Suppressor macrophage (primary cell): ENCODE measurements around the gene SEC24A.
"Not testable (repeated sequence)": the region's sequence is repeated elsewhere in the genome, so short reads cannot be mapped to it uniquely, and the experiment has no call there.

Experiments used
- DNase-seq, 4 experiments: peaks; one replicate each; pipeline ENCODE4 v3.0.0-alpha.2; 2020 to 2022

The SEC24A gene

GRCh38 chr5:134650660-134651059 lies 2.1 kb downstream of the SEC24A start:
- DNase-seq, result peak in 1 of 4 experiments; percentile 4

DNA sequence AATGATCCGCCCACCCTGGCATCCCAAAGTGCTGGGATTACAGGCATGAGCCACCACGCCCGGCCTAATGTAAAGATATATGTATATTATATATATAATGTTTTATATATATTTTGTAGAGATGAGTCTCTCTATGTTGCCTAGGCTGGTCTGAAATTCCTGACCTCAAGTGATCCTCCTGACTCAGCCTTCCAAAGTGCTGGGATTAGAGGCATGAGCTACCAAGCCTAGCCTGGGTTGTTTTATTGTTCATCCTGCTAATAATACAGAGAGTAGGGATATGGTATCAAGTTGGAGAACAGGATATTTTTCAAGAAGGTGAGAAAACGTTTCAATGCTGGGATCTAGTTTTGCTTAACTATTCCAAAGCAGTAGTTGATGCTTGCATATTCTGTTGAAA lies 2.9 kb downstream of the SEC24A start:
- no peak for DNase-seq

GRCh38 chr5:134656690-134657089 lies 8.1 kb downstream of the SEC24A start:
- no peak for DNase-seq

GRCh38 chr5:134659456-134659855 lies 10.9 kb downstream of the SEC24A start:
- DNase-seq, result no peak

GRCh38 chr5:134659922-134660321 lies 11.3 kb downstream of the SEC24A start:
- no peak for DNase-seq

DNA sequence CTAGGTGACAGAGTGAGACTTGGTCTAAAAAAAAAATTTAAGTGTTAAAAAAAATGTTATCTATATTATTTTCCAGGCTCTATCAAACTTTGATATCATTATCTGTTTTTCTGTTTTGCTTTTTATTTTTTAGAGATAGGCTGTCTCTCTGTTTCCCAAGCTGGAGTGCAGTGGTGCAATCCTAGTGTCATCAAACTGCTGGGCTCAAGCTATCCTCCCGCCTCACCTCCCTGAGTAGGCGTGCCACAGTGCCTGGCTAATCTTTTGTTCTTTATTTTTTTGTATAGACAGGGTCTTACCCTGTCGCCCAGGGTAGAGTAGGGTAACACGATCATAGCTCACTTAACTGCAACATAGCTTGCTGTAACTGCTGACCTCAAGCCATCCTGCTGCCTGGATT lies 14.4 kb downstream of the SEC24A start:
- no peak for DNase-seq

GRCh38 chr5:134664448-134664847 lies 15.9 kb downstream of the SEC24A start:
- no peak for DNase-seq

DNA sequence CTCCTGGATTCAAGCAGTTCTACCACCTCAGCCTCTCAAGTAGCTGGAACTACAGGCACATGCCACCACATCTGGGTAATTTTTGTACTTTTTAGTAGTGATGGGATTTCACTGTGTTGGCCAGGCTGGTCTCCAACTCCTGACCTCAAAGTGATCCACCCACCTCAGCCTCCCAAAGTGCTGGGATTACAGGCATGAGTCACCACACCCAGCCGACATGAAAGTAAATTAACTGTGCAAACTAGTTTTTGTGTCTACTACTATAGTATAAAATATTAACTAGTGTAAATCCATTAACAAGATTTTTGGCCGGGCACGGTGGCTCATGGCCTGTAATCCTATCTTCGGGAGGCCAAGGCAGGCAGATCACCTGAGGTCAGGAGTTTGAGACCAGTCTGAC lies 25.0 kb downstream of the SEC24A start:
- not testable (repeated sequence) for DNase-seq

DNA sequence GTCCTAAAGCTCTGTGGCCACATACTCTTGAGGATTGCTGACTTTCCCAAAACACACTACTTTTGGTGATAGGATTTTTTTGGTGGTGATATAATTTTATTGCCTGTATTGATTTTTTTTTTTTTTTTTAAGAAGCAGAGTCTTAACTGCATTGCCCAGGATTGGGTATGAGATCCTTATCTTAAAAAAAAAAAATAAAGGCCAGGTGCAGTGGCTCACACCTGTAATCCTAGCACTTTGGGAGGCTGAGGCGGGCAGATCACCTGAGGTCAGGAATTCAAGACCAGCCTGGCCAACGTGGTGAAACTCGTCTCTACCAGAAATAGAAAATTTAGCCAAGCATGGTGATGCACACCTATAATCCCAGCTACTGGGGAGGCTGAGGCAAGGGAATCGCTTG lies 28.8 kb downstream of the SEC24A start:
- not testable (repeated sequence) for DNase-seq

- not testable (repeated sequence) for DNase-seq
Measured at GRCh38 chr5:134690144-134690543, 41.6 kb downstream of the SEC24A start.

GRCh38 chr5:134692722-134693121 lies 44.1 kb downstream of the SEC24A start:
- no peak for DNase-seq

DNA sequence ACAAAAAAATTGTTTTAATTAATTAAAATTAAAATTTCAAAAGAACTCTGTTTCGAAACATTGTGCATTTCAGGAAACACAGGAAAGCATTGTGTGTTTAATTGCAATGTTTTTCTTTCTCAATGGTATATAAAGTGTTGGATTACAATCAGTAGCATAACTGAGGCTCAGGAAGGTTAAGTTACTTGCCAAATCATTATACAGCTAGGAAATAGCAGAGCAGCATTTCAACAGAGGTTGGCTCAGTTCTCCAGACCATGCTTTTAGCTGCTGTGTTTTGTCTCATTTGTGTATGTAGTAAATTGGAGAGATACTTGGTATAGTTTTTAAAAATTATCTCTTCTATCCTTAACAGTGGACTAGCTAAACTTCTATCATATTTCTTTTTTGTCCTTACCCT lies 59.7 kb downstream of the SEC24A start:
- no peak for DNase-seq

DNA sequence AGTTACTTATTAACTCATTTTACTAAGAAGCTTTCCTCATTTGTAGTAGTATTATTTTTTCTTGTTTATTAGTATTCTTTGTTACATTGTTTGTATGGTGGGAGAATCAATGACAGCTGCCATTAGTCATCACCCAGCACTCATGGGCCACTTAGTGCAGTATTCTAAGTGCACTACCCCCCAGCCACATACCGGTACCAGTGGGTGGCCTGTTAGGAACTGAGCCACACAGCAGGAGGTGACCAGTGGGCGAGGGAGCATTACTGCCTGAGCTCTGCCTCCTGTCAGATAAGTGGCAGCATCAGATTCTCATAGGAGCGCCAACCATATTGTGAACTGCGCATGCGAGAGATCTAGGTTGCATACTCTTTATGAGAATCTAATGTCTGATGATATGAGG lies 65.5 kb downstream of the SEC24A start:
- no peak for DNase-seq

- DNase-seq, result no peak
Measured at GRCh38 chr5:134714541-134714940, 66.0 kb downstream of the SEC24A start.

DNA sequence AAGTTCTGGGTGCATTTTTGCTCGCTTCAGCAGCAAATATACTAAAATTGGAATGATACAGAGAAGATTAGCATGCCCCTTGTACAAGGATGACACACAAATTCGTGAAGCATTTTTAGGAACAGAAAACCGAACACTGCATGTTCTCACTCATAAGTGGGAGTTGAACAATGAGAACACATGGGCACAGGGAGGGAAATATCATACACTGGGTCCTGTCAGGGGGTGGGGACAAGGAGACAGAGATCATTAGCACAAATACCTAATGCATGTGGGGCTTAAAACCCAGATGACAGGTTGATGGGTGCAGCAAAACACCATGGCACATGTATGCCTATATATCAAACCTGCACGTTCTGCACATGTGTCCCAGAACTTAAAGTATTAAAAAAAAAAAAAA lies 66.9 kb downstream of the SEC24A start:
- DNase-seq, result not testable (repeated sequence)

DNA sequence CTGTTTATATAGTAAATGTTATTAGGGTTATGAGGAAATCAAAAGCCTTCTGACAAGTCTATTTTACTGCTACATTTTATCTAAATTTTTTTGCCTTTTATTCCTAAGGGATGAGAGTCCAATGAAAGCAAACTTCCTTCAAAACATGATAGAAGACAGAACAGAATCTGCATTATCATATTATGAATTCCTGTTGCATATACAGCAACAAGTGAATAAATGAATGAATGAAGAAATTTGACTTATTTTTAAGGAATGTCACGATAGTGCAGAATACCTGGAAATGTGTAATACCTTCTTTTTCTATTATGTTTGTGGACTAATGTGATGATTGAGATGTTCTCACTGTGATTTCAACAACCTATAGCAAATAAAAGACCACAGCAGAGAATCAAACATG lies 76.3 kb downstream of the SEC24A start:
- no peak for DNase-seq

DNA sequence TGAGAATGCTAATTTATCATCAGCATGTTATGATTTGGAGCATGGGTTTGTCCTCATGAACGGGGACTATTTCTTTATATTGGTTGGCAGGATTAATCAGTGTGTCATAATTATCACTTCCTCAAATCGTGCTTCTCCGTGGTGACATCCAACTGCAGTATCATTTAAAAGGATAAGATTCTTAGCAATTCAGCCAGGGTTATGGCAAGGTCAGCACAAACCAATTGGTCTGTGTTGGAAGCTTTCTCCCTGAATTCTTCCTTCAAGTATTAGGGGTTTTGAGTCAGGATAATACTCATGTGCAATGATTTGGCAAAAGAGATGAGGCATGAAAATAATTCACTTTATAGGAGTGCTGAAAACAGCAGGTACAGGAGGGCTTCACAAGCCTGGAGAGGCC lies 84.2 kb downstream of the SEC24A start:
- peak in 2 of 4 experiments; percentile 6 to 24 for DNase-seq

DNA sequence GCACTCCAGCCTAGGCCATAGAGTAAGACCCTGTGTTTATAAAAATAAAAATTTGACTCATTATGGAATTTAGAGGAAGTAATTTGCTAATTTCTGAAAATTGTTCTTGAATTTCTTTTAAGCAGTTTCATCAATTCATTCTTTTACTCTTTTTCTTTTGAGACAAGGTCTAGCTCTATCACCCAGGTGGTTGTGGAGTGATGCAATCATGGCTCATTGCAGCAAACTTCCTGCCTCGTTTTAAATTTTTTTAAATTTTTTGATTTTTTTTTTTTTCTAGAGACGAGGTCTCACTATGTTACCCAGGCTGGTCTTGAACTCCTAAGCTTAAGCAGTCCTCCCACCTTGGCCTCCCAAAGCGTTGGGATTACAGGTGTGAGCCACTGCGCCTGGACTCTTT lies 86.7 kb downstream of the SEC24A start:
- DNase-seq, result no peak

DNA sequence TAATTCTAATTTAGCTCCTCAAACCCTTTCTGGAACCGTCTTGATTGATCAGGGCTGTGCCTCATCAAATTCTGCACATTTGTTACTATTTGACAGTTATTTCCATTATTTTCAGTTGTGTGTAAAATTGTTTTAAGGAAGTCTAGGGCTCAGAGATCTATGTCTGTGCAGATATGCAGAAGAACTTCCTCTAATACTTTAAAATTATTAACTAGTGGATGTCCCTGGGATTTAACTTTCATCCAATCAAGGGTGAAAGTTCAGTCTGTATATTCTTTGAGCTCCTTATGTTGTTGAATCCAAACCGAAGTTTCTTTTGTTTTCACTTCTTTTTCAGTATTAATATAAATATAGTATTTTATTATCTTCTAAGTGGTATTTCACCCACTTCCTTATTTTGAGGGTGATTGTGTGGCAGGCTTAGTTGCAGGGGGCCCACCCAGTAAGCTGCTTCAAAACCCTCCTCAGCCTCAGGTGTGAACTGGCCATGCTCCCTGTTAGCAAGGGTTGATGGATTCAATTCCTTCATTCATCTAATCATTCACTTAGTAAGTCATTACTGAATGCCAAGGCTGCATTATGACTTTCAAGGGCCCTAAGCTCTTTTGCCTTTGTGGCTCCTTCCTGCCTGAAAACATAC lies 87.7 kb downstream of the SEC24A start:
- peak; percentile 13 to 68 (median 35) for DNase-seq

- peak; percentile 99 to 100 (median 99) for DNase-seq
Measured at GRCh38 chr5:134738133-134738962, 89.8 kb downstream of the SEC24A start, which contains the start of gene CAMLG. TSS of gene CAMLG (plus strand) at chr5:134738548. CDS start at chr5:134738621, 73 bp downstream.

DNA sequence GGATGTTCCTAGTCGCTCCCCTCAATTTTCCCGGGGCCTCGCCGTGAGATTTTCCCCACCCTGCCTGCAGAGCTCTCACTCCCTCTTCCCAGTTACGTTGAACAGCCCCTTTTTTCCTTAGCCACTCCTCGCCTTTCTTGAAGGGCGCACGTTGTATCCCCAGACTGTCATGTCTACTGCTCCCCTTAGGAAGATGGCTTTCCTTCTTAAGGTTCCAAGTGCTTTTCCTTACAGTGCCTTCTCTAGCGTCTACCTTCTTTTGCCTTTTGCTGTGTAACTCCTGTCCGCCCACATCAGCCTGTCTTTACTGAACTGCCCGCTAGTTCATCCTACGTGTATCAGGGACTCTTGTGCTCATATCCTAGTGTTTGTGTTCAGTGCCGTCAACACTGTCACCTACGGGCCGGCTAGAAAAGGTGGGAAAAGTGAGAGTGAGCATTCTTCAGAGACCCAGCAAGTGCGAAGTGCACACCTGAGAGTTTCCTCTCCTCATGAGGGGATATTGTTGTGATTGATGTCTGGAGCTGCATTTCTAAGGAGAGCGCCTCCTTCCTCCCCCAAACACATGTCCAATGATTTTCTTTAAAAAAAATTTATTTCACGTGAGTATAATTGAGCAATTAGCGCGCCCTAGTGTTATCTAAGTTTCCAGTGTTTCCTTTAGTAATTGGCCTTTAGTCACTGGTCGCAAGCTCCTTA lies 90.5 kb downstream of the SEC24A start:
- peak; percentile 26 to 56 (median 46) for DNase-seq

DNA sequence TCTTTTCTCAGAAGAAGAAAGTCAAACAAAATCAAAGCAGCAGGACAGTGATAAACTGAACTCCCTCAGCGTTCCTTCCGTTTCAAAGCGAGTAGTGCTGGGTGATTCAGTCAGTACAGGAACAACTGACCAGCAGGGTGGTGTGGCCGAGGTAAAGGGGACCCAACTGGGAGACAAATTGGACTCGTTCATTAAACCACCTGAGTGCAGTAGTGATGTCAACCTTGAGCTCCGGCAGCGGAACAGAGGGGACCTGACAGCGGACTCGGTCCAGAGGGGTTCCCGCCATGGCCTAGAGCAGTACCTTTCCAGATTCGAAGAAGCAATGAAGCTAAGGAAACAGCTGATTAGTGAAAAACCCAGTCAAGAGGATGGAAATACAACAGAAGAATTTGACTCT lies 92.5 kb downstream of the SEC24A start:
- DNase-seq, result no peak

DNA sequence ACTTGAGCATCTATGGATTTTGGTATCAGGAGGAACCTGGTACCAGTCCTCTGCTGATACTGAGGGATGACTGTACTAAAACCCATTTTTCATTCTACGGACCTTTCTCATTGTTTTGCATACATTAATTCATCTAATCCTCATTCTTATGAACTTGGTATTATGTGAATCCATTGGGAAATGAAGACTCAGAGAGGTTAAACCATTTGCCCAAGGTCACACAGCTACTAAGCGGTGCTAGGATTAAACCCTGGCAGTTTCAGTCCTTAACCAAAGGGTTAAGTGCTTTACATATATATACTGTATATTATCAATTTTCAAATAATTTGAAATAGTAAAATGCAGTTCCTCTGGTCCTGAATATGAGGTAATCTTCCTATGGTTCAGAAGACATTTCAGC lies 93.5 kb downstream of the SEC24A start:
- DNase-seq, result no peak
